Activated CD4-positive, alpha-beta T cell treated with anti-CD3 and anti-CD28 coated beads, Interleukin-10, Interleukin-2, amounts not matched to agents 100 ng/mL and 50 ng/mL, durations not matched to agents 16 hours and 8 hours (primary cell): ENCODE data around the gene METTL9.
"Not testable (repeated sequence)": the region's sequence is repeated elsewhere in the genome, so short reads cannot be mapped to it uniquely, and the experiment has no call there.

Source experiments
- DNase-seq: peaks from one replicate; pipeline ENCODE4 v3.0.0-alpha.2; 2020

Gene METTL9

DNA sequence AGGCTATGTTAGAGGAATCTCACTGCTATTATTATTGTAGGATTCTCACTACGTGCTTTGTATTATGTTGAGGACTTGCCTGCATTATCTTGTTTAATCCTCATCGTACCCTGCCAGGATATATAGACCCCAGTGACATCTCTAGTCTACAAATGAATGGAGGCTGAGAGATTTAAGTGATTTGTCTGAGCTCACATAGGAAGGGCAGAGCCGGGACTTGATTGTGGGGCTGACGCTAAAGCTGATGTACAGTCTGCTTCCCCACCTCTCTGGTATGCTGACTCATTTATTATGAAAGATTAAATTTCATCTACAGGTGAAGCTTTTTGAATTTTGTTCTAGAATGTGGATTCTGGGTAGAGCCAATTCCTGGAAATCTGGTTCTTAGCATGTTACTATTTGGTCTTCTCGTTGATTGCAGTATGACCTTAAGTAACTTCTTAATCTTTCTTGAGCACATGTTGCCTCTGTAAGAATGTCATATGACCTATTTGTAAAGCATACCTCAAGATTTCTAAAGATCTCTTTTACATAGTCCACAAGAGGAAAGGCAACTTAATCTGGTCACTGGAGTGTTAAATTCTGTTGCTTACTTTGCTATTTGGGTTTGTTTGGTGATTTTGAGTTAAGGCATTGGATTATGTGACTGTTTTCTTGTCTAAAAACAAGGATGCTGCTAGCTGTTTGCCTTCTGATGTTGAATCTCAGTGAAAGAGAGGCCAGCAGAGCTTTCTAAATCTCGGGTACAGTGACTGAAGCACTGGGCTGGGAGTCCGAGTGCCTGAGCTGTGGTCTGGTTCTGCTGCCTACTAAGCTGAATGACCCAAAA is 12.4 kb downstream of the METTL9 start:
- DNase-seq = peak; percentile 31

DNA sequence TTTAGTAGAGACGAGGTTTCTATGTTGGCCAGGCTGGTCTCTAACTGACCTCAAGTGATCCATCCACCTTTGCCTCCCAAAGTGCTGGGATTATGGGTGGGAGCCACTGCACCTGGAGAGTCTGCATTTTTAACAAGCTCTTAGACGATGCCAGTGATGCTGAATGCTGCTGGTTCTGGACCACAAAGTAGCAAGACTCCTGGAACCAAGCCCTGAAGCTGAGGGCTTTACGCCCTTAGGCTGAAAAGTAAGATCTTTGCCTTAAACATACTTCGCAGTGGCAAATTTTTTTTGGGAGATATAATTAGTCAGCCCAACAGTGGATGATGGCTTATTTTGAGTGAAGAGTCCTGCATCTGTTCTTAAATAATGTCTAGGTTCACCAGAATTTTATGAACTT is 14.0 kb downstream of the METTL9 start:
- DNase-seq = no peak

DNA sequence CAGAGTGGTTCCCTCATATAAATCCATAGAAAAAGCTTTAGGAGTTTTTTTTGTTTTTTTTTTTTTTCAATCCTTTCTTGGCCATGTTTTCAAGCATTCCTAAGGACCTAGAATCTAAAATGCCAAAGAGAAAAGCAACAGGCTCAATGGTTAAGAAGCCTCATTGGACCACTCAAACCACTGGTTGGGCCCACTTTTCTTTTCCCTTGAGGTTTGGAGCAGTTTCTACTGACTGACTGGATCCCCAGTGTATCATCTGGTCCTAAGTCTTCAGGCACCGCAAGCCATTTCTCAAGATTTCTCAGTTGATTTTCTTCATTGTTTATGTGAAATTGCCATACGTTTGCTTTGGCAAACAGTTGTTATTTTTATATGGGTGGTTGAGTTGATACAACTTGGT is 14.4 kb downstream of the METTL9 start:
- no peak for DNase-seq

DNA sequence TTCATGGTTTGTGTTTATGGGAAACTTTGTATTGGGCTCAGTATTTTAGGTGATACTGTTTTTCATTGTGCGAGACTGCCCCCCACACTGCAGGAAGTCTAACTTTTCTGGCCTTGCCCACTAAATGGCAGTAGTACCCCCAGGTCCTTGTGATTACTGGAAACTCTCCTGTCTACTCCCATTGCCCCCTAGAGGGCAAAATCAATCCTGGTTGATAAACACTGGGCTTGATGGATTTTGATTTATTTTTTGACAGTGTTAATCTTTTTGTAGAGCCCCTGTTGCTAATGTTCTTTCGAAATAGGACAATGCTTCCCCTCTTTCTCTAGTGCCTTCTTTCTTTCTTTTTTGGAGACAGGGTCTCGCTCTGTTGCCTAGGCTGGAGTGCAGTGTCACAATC is 15.5 kb downstream of the METTL9 start:
- no peak for DNase-seq

DNA sequence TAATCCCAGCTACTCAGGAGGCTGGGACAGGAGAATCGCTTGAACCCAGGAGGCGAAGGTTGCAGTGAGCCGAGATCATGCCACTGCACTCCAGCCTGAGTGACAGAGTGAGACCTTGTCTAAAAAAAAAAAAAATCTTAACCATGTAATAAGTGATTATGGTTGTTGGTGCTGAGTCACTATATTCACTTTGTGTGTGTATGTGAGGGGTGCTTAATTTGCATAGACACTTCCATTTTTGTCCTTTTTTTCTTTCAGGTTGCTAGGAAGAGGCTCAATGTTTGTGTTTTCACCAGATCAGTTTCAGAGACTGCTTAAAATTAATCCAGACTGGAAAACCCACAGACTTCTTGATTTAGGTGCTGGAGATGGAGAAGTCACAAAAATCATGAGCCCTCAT is 18.2 kb downstream of the METTL9 start:
- no peak for DNase-seq

DNA sequence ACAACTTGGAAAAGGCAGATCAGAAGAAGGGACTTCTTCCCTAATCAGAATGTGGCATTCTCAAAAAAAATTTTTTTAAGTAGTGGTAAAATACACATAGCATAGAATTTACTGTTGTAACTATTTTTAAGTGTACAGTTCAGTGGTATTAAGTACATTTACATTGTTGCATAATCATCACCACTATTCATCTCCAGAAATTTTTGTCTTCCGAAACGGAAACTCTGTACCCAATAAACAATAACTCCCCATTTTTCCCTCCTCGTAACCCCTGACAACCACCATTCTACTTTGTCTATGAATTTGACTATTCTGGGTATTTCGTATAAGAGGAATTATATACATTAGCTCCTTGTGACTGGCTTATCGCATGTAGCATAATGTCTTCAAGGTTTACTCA is 18.9 kb downstream of the METTL9 start:
- DNase-seq = no peak

DNA sequence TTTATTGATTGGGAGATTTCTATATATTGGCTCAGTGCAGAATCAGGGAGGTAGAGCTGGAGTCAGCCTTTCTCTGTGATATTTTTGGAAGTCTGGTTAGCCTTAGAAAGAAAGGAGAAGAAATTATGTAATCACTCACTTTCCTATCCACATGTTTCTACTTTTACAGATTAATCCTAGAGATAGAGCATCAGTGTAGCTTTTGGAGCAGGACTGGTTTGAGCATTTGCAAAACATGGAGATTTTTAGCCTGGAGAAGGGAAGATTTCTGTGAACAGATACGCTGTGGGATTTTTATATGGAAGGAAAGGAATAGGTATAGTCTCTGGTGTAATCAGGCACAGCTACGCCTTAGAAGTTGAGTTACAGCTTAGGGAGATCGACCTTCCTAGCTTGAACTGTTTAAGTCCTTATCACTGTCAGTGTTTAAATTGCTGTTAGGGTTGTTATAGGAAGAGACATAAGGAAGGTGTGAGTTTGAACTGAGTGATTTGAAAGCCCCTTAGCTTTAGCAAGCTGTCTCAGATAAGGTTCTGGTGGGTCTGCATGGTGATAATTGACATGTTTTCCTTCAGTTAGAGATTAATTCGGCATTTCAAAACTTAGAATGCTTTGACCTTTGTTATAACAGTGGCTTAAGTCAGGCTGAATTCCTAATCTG is 20.5 kb downstream of the METTL9 start:
- no peak for DNase-seq

DNA sequence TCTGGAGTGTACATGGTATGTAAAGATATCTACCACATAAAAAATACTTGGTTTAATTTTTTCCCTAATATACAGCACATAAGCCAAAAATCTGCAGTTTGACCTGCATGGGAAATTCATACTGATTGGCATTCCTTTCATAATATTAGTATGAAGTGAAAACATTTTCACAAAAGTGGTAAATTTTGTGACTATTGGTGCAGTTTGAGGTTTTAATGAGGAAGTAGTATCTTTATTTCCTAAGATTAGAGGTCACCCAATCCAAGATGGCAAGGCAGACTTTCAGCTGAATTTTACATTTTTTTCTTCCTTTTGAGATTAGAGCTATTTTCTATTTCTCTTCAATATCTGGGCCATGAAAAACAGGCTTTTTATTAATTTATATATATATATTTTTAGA is 21.2 kb downstream of the METTL9 start:
- no peak for DNase-seq

DNA sequence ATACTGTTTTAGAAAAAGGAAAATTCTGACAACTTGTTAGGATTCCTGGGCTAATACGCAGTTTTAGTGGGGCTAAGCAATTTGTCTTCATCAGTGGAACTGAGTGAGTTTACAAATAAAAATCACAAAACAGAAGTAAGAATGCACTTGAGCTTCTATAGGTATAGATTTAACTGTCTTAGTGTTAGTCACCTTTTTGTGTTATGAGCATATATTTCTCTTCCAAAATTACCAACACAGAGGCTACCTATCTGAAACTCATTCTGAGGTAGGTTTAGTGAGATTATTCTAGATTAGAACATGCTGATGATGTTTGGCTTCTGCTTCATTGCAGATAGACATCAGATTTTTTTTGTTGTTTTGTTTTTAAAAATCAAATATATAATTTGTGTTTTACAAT is 23.2 kb downstream of the METTL9 start:
- no peak for DNase-seq

DNA sequence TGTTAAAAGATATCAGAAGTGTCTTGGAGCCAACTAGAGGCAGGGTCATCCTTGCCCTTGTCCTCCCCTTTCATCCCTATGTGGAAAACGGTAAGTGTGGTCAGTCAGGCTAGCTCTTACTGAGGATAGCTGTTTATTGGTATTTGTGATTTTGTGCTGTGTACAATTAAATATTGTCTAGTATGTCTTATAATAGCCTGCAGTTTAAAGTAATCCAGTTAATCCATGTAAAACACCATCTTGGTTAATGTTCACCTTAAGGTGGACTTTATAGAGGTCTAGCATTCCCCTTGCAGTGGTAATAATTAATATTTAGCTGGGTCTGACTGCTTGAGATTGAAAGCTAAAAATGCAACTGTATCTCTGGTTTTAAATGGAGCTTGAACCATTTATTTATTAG is 25.6 kb downstream of the METTL9 start:
- no peak for DNase-seq

DNA sequence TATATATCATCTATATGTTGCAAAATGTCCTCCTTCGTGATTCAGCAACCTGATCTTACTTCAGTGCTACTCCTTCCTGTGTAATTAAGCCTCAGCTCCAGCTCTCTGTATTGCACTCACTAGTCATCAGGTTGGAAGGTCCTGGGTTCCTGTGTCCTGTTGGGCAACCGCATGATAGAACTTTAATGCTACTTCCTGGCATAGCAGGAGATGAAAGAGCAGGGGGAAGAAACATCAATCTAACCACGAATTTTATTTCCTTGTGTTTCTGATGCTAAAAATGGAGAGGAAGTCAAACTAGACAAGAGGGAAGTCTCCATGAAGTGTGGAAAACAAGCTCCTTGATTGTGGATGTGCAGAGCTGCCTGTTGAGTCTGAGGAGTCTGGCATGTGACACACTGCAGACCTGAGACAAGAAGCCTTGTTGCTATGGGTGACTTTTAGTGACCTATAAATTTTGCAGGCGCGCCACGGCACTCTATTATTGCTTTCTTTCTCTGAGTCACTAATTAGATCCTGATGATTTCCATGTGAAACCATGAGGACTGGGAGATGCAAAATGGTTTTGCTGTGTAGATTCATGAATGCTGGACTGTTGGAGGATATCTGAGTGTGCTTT is 27.4 kb downstream of the METTL9 start:
- peak; percentile 69 for DNase-seq

DNA sequence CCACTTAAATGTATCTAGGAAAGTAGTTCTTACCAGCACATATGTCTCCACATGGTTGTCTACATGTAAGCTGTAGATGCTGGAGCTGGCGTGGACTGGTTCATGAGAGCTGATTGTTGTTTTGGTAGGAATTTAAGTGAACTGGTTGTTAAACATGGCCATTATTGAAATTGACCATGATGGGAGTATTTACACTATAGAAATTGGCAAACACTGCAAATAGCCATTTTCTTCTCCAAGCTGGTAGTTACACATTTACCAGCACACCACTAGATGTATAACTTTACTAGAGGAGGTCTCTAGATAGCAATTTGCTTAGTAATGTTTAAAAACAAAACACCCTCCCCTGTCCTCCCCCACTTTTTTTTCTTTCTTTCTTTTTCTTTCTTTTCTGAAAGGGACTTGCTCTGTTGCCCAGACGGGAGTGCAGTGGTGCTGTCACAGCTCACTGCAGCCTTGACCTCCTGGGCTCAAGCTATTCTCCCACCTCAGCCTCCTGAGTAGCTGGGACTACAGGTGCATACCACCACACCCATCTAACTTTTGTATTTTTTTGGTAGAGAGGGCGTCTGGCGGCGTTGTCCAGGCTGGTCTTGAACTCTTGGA is 28.8 kb downstream of the METTL9 start:
- DNase-seq = no peak

DNA sequence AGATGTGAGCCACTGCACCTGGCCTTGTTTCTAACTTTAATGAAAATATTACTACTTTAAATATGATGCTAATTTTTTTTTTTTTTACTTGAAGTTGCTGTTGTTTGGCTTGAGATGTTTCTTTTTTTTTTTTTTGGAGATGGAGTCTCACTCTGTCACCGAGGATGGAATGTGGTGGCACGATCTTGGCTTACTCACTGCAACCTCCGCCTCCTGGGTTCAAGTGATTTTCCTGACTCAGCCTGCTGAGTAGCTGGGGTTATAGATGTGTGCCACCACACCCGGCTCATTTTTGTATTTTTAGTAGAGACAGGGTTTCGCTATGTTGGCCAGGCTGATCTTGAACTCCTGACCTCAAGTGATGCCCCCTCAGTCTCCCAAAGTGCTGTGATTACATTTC is 29.4 kb downstream of the METTL9 start:
- no peak for DNase-seq

DNA sequence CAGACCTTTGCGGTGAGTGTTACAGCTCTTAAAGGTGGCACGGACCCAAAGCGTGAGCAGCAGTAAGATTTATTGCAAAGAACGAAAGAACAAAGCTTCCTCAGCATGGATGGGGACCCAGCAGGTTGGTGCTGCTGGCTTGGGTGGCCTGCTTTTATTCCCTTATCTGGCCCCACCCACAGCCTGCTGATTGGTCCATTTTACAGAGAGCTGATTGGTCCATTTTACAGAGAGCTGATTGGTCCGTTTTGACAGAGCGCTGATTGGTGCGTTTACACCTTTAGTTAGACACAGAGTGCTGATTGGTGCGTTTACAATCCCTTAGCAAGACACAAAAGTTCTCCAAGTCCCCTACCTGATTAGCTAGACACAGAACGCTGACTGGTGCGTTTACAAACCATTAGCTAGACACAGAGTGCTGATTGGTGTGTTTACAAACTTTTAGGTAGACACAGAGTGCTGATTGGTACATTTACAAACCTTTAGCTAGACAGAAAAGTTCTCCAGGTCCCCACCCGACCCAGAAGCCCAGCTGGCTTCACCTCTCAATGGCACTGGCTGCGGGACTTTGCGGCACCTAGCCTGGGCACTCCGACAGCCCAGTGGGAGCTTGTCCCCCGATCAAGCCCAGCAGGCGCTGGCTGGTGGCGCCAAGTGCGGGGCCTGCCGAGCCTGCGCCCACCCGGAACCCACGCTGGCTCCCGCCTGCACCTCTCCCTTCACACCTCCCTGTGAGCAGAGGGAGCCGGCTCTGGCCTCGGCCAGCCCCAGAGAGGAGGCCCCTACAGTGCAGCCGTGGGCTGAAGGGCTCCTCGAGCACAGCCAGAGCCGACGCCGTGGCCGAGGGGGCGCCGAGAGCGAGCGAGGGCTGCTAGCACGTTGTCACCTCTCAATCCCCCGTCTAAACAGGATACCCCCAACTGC is 30.5 kb downstream of the METTL9 start:
- not testable (repeated sequence) for DNase-seq

DNA sequence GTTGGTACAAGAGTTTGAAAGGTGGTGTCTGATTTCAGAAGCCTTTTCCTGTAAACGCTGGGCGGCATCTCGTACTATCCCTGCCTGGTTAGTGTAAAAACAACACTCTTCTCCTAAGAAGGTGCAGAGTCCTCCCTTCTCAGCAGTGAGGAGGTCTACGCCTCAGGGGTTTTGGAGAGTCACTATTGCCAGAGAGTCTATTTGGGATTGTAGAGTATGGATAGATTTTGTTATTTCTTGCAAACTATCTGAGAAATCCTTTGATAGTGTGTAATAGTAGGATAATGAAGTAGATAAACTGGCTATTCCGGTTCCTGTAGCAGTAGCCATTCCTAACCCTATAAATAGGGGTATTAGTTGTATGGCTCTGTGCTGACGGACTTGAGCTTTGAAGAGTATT is 31.5 kb downstream of the METTL9 start:
- DNase-seq = not testable (repeated sequence)

DNA sequence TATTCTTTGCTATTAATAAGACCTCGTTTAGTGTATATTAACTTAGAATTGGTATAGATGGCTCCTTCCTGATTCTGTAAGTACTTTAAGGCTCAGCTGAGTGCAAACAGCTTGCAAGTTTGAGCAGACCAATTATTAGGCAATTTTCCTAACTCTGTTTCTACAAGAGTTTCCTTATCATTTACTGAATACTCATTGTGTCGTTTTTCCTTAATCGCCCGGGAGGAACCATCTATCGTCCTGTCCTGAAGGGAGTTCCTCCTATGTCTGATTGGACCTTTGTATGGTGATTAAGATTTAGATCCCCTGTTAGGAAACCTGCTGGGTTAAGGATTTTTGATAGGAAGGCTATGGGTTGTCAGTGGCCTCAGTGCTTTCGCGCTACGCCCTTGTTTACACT is 32.0 kb downstream of the METTL9 start:
- DNase-seq = not testable (repeated sequence)

DNA sequence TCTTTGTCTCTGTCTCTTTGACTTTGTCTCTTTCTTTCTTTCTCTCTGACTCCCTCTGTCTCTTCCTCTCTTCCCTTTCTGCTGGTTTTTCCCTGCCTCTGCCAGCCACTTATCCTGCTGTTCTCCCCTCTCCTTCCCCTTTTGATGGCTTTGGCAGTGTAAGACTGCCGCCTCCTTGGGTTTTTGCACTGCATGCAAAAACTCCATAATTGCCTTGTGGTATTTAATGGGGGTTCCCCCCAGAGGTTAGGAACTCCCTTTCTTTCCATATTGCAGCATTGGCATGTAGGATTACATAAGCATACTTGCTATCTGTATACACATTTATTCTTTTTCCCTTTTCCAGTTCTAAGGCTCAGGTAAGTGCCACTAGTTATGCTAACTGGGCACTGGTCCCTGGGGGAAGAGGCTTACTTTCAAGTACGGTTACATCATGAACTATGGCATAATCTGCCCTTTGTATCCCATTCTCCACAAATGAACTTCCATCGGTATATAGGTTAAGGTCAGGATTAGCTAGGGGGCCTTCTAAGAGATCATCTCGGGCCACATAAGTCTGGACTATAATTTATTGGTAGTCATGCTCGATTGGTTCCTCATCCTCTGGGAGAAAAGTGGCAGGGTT is 32.7 kb downstream of the METTL9 start:
- not testable (repeated sequence) for DNase-seq

DNA sequence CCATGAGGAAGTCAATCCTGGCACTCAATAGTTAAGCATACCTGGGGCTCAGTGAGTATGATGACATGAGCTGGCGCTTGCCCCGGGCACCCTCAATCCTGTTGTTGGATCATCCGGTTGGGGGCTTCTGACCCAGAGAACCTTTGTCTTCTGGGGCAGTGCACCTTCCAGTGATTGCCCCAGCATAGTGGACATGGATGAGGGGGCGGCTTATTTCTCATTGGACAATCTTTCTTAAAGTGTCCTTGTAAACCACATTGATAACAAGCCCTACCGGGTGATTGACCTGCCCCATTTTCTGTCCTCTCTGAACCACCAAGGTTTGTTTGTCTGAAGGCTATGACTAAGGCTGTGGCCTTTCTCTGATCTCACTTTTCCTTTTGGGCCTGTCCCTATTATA is 34.8 kb downstream of the METTL9 start:
- DNase-seq = no peak

DNA sequence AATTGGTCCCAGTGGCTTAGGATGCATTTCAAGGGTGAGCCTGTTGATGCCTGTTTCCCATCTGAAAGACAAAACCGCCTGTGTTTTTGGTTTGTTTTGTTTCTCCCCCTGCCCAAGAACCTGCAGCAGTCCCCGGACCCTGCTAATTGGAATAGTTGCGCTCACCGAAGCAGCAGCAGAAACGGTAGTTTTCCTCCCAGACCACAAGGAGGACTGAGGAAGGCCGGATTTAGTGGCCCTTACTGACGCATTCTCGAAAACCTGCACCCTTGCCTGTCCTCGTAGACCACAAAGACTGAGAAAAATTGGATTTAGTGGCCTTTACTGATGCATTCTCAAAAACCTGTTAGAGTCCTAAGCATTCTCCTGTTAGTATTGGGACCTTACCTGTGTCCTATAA is 36.3 kb downstream of the METTL9 start:
- not testable (repeated sequence) for DNase-seq

DNA sequence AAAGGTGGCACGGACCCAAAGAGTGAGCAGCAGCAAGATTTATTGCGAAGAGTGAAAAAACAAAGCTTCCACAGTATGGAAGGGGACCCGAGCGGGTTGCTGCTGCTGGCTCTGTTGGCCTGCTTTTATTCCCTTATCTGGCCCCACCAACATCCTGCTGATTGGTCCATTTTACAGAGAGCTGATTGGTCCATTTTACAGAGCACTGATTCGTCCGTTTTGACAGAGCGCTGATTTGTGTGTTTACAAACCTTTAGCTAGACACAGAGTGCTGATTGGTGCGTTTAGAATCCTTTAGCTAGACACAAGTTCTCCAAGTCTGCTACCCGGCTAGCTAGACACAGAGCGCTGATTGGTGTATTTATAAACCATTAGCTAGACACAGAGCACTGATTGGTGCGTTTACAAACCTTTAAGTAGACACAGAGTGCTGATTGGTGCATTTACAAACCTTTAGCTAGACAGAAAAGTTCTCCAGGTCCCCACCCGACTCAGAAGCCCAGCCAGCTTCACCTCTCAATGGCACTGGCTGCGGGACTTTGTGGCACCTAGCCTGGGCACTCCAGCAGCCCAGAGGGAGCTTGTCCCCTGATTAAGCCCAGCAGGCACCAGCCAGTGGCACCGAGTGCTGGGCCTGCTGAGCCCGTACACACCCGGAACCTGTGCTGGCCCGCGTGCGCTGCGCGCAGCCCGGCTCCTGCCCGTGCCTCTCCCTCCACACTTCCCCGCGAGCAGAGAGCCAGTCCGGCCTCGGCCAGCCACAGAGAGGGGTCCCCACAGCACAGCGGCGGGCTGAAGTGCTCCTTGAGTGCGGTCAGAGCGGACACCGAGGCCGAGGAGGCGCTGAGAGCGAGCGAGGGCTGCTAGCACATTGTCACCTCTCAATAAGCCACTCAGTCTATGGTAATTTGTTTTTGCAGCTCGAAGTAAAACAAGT is 37.9 kb downstream of the METTL9 start:
- no peak for DNase-seq

DNA sequence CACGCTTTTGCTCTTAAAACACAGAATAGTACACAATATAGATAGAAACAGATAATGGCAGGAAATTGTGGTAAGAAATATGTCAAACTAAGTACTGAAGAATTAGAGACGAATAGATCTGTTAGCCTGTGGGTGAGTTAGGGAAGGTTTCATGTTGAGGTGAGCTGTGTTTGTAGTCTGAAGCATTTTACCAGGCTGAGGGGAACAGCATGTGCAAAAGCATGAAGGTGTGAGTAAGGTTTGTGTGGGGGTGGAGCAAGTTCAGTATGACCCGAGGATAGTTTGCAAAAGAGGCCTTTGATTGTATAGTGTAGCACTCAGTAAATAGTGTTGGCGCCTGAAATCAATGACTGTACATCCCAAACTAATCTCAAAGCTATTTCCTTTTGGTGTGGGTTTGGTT is 39.2 kb downstream of the METTL9 start:
- peak; percentile 69 for DNase-seq
